Activated CD8-positive, alpha-beta T cell treated with anti-CD3 and anti-CD28 coated beads for 36 hours (primary cell): ENCODE results near the gene FAM111B. TPM values are rescaled to one million over a fixed set of nuclear protein-coding genes. Genes with fewer than 3 reads are reported as not detected.
"Not testable (repeated sequence)": the region's sequence is repeated elsewhere in the genome, so short reads cannot be mapped to it uniquely, and the experiment has no call there.

ENCODE experiments used
- ATAC-seq: fragments of 200-7000 bp; cut with Tn5 transposase; one replicate; pipeline ENCODE4 v1.10.0; 2021; ENCODE audit warnings: mild to moderate bottlenecking, moderate library complexity
- CTCF ChIA-PET: fragments of 350-600 bp; sonication (Branson Sonifier 250); formaldehyde crosslinking; loops from one replicate; lab custom pipeline; 2021; ENCODE audit warnings: antibody characterized with exemption; lab: Charles Lee
- POLR2A ChIA-PET: fragments of 350-600 bp; sonication (Branson Sonifier 250); formaldehyde crosslinking; loops from one replicate; lab custom pipeline; 2021; ENCODE audit warnings: antibody characterized with exemption; lab: Charles Lee
- DNase-seq: peaks from one replicate; pipeline ENCODE4 v3.0.0-alpha.2; 2020
- H3K27ac Mint-ChIP-seq: one replicate; pipeline ENCODE4 v1.8.0; 2021; ENCODE audit warnings: mild to moderate bottlenecking, mixed read lengths
- H3K27me3 Mint-ChIP-seq: one replicate; pipeline ENCODE4 v1.8.0; 2021; ENCODE audit warnings: mixed read lengths
- H3K36me3 Mint-ChIP-seq: one replicate; pipeline ENCODE4 v1.8.0; 2021; ENCODE audit warnings: low read depth, mixed read lengths
- H3K4me1 Mint-ChIP-seq: one replicate; pipeline ENCODE4 v1.8.0; 2021; ENCODE audit warnings: low read depth, mixed read lengths
- H3K4me3 Mint-ChIP-seq: one replicate; pipeline ENCODE4 v1.8.0; 2021; ENCODE audit warnings: mild to moderate bottlenecking, moderate library complexity, mixed read lengths
- H3K9me3 Mint-ChIP-seq: one replicate; pipeline ENCODE4 v1.8.0; 2021; ENCODE audit warnings: mixed read lengths
- intact Hi-C: fragments of 100-400 bp; cut with micrococcal nuclease; formaldehyde crosslinking; loops from one replicate; pipeline ENCODE4 v1.10.0; 2022
- total RNA-seq, 2 experiments: library from RNA; stranded (reverse); gene quantifications; one replicate each; pipeline ENCODE4 v1.2.3, GENCODE V29; 2021
- TF ChIP-seq, protein P1 (sequence below): fragments of 200-600 bp; IDR thresholded peaks from one replicate; pipeline ENCODE4 v1.8.0; 2022; ENCODE audit warnings: antibody characterized with exemption, mild to moderate bottlenecking

Gene FAM111B
- total RNA-seq: 10 to 100 TPM; 18.2 to 18.3 TPM

DNA sequence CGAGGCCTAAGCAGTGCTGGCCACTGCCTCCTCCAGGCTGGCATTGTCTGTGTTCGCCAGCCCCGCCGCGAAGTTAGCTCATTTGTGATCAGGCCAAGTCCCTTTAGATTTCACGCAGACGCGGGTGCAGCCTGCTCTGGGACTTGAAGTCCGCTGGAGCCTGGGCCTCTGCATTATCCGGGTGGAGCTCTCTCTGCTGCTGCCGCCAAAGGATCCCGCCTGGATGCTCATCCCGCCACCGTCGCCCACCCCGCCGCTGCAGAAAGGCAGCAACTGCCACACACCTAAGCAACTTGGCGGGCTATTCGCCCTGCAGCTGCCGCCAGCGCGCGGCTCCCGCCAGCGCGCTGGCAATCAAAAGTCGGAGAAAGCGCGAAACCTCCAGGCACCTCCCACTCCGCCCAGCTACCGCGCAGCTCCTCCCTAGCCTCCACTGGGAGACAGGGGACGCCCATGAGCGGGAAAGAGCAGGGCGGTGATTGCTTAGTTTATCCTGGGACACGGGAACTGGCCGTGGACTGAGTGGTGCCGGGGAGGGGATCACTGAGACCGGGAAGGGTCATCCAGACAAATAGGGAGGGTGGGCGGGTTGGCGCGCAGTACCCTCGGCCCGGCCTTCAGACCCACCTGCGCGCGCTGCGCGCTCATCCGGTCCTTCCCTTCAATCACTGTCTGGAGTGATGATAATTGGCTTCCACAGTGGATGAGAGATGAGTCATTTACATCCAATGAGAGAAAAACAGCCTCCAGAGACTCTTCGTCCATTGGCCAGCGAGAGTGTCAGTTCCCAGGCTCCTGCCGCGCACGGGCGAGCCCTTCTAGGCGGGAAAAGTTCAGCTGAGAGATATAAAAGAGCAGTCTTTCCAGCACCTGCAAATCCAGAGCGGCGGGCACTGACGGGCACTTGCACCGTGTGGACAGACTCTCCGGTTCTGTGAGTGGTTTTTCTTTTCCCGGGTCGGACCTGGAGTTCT is at the start of gene FAM111B:
Gene FAM111B, plus strand, starts transcription at position 875 of the 974 bp plus-strand sequence. CDS start 2,389 bp downstream, outside the sequence.
- ChIA-PET CTCF (interaction anchor here (0.9 to 10.3 kb wide), 10 partner anchors 9 to 537 kb away, joined by 3 to 74 read pairs (median 4); partner anchors contain the start of gene FAM111A), POLR2A (interaction anchor here (1.2 to 2.6 kb wide), 6 partner anchors 13 to 51 kb away, joined by 3 to 13 read pairs (median 6); partner anchors contain the start of gene FAM111A)
- intact Hi-C loops: loop anchor here (5.0 kb wide), 1 partner anchor 36 kb away; the partner anchor contains the start of gene FAM111A
- TF ChIP-seq, protein P1, sequence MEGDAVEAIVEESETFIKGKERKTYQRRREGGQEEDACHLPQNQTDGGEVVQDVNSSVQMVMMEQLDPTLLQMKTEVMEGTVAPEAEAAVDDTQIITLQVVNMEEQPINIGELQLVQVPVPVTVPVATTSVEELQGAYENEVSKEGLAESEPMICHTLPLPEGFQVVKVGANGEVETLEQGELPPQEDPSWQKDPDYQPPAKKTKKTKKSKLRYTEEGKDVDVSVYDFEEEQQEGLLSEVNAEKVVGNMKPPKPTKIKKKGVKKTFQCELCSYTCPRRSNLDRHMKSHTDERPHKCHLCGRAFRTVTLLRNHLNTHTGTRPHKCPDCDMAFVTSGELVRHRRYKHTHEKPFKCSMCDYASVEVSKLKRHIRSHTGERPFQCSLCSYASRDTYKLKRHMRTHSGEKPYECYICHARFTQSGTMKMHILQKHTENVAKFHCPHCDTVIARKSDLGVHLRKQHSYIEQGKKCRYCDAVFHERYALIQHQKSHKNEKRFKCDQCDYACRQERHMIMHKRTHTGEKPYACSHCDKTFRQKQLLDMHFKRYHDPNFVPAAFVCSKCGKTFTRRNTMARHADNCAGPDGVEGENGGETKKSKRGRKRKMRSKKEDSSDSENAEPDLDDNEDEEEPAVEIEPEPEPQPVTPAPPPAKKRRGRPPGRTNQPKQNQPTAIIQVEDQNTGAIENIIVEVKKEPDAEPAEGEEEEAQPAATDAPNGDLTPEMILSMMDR: no peak
- H3K9me3 Mint-ChIP-seq: no peaks in the 10 kb centered on the region
- peaks cover 30% of the 10 kb centered on the region for H3K4me1 Mint-ChIP-seq
- peak; percentile 89 for ATAC-seq
- H3K36me3 Mint-ChIP-seq: peaks cover 25% of the 10 kb centered on the region
- H3K4me3 Mint-ChIP-seq: peak within 1 kb of the TSS; percentile 86
- peak within 1 kb of the TSS; percentile 65 for H3K27ac Mint-ChIP-seq
- peak; percentile 84 for DNase-seq
- H3K27me3 Mint-ChIP-seq: peaks cover 48% of the 10 kb centered on the region

GRCh38 chr11:59058120-59059033 is 48.7 kb upstream of the FAM111B start:
- H3K36me3 Mint-ChIP-seq: not testable (repeated sequence)

DNA sequence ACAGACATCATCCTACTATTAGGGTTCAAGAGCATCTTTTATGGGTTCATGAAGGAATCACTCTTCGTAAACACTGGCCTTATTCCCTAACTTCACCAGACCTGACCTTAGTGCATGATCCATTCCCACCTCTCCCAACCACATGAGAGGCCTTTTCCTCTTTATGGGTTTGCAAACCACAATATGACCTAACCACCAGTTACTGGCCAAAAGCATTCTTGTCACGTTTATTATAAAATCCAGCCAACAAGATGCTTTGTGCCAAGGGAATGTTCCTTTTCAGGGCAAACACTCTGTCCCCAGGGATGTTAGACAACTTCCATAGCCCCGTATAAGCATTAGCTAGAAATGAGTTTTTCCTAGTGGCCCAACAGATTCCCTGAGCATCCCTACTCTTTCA is 46.9 kb upstream of the FAM111B start:
- H3K27ac Mint-ChIP-seq, ATAC-seq, DNase-seq, H3K36me3 Mint-ChIP-seq, H3K4me3 Mint-ChIP-seq, H3K4me1 Mint-ChIP-seq, H3K9me3 Mint-ChIP-seq: not testable (repeated sequence)
- ChIA-PET CTCF (interaction anchor here (1.0 to 2.5 kb wide), 3 partner anchors 18 to 76 kb away, joined by 4 to 15 read pairs (median 5); no protein-coding TSS in a partner anchor), POLR2A (interaction anchor here (1.1 kb wide), 1 partner anchor 9 kb away, joined by 3 read pairs; no protein-coding TSS in a partner anchor)
- intact Hi-C loops: loop anchor here (10.0 kb wide), 1 partner anchor 405 kb away; no protein-coding TSS in a partner anchor
- H3K27me3 Mint-ChIP-seq: peaks cover 41% of the 10 kb centered on the region

More at GRCh38 chr11:59058120-59059033, 48.7 kb upstream of the FAM111B start:
- CTCF ChIA-PET: interaction anchor here (0.6 to 2.5 kb wide), 41 partner anchors 9 to 495 kb away, joined by 3 to 29 read pairs (median 4); partner anchors contain the start of genes DTX4 and FAM111A
- Mint-ChIP-seq H3K4me3 (peak overlapping the region; percentile 66), H3K27me3 (peaks cover 35% of the 10 kb centered on the region)
- ATAC-seq (peak; percentile 100), DNase-seq (peak; percentile 86)
- H3K4me1 Mint-ChIP-seq, H3K27ac Mint-ChIP-seq, intact Hi-C loops, H3K9me3 Mint-ChIP-seq: not testable (repeated sequence)
- TF ChIP-seq, protein P1: peak; percentile 77
- POLR2A ChIA-PET: interaction anchor here (0.8 kb wide), 1 partner anchor 83 kb away, joined by 3 read pairs; no protein-coding TSS in a partner anchor

DNA sequence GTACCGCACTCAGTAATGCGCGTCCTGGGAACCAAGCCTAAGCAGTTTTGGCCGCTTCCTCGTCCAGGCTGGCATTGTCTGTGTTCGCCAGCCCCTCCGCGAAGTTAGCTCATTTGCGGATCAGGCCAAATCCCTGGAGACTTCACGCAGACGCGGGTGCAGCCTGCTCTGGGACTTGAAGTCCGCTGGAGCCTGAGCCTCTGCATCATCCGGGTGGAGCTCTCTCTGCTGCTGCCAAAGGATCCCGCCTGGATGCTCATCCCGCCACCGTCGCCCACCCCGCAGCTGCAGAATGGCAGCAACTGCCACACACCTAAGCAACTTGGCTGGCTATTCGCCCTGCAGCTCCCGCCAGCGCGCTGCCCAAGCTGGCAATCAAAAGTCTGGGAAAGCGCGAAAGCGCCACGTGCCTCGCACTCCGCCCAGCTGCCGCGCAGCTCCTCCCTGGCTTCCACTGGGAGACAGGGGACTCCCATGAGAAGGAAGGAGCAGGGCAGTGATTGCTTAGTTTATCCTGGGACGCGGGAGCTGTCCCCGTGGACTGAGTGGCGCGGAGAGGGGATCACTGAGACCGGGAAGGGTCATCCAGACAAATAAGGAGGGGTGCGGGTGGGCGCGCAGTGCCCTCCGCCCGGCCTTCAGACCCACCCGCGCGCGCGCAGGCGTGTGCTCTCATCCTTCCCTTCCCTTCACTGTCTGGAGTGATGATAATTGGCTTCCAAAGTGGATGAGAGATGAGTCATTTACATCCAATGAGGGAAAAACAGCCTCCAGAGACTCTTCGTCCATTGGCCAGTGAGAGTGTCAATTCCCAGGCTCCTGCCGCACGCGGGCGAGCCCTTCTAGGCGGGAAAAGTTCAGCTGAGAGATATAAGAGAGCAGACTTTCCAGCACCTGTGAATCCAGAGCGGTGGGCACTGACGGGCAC is 44.2 kb upstream of the FAM111B start:
- no peaks in the 10 kb centered on the region for H3K36me3 Mint-ChIP-seq
- H3K4me1 Mint-ChIP-seq: peaks cover 3% of the 10 kb centered on the region
- peaks cover 36% of the 10 kb centered on the region for H3K27me3 Mint-ChIP-seq
- POLR2A ChIA-PET: no interaction called here
- TF ChIP-seq, protein P1: no peak
- H3K27ac Mint-ChIP-seq: no peak overlapping the region
- no peaks in the 10 kb centered on the region for H3K9me3 Mint-ChIP-seq
- DNase-seq (no peak), ATAC-seq (no peak)
- intact Hi-C loops: loop anchor here (10.0 kb wide), 1 partner anchor 408 kb away; no protein-coding TSS in a partner anchor
- CTCF ChIA-PET: interaction anchor here (1.1 to 2.5 kb wide), 3 partner anchors 9 to 95 kb away, joined by 3 to 12 read pairs (median 9); no protein-coding TSS in a partner anchor
- H3K4me3 Mint-ChIP-seq: no peak overlapping the region

DNA sequence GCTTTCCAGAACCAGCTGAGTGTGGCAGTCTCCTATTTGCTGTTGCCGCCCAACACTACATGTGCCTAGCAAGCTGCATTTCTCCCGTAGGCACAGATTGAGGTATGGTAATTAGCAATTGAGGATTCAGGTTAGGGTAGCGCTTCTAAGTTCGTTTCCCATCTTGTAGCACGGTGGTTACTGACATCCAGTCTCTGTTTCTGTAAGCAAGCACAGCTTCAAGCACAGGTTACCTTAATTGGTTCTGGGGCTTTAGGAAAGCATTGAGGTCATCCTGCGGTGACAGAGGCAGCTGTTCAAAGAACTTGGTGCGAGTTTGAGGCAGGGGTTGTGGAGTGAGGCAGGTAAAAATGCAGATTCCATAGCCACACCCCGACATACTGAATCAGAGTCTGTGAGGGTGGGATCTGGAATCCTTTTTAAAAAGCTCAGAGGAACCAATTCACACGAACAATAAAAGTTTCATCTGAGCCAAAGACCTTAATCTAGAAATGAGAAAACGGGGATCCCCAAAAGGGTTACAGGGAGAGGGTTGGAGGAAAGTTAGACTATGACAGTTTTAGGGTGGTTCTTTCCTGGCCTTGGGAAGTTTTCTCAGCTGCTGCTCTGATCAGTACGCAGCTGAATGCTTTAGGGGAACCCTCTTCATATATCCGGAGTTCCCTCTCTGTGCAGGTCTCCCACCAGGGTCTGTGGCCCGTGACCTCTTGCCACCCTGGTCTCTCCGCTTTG is 42.9 kb upstream of the FAM111B start:
- CTCF ChIA-PET: interaction anchor here (1.1 to 2.5 kb wide), 3 partner anchors 11 to 94 kb away, joined by 3 to 12 read pairs (median 9); no protein-coding TSS in a partner anchor
- intact Hi-C loops: loop anchor here (10.0 kb wide), 1 partner anchor 409 kb away; no protein-coding TSS in a partner anchor
- H3K36me3 Mint-ChIP-seq, POLR2A ChIA-PET, ATAC-seq, H3K27ac Mint-ChIP-seq, H3K4me3 Mint-ChIP-seq, H3K9me3 Mint-ChIP-seq, H3K4me1 Mint-ChIP-seq, DNase-seq: not testable (repeated sequence)
- H3K27me3 Mint-ChIP-seq: peaks cover 35% of the 10 kb centered on the region
